Measurements from ENCODE around the gene RUNDC3A.

DNA sequence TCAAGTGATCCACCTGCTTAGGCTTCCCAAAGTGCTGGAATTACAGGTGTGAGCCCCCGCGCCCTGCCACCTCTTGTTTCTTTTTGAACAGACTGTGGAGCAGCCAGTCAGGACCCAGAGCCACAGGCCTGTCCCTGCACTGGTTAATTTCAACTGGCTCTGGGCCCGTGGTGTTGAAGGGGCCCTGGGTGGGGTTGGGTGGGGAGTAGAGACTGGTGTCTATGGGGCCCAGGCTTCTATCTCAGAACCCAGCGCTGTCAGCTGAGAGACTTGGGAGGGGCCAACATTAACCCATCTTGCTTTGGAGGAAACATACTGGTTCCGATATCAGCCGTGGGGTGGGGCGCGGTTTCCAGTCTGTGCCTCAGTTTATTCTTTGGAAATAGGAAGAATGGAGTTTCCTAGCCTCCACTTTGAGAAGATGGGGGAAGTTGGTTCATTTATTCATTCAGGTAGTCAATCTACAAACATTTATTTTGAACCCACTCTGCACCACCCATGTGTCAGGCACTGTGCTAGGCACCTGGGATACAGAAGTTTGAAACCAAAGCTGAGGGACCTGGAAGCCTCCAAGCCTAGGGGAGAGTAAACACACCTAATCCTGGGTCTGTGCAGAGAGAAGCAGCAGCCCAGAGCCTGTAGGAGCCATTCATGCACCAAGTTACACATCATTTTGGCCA is 24.9 kb upstream of the RUNDC3A start:
- TF ChIP-seq REST (tag by site-specific recombination; IDR thresholded peaks at IDR 0.05): no peak
- no peak for TF ChIP-seq ZNF510 (tag by site-specific recombination; IDR thresholded peaks at IDR 0.05; ENCODE audit: insufficient replicate concordance)
- TF ChIP-seq, protein P1, sequence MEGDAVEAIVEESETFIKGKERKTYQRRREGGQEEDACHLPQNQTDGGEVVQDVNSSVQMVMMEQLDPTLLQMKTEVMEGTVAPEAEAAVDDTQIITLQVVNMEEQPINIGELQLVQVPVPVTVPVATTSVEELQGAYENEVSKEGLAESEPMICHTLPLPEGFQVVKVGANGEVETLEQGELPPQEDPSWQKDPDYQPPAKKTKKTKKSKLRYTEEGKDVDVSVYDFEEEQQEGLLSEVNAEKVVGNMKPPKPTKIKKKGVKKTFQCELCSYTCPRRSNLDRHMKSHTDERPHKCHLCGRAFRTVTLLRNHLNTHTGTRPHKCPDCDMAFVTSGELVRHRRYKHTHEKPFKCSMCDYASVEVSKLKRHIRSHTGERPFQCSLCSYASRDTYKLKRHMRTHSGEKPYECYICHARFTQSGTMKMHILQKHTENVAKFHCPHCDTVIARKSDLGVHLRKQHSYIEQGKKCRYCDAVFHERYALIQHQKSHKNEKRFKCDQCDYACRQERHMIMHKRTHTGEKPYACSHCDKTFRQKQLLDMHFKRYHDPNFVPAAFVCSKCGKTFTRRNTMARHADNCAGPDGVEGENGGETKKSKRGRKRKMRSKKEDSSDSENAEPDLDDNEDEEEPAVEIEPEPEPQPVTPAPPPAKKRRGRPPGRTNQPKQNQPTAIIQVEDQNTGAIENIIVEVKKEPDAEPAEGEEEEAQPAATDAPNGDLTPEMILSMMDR (tag by site-specific recombination; IDR thresholded peaks at IDR 0.05): no peak
- TF ChIP-seq ZNF521 (tag by site-specific recombination; IDR thresholded peaks at IDR 0.05): no peak
- no peak for TF ChIP-seq ZNF184 (tag by site-specific recombination; IDR thresholded peaks at IDR 0.05)
- TF ChIP-seq ATF2 (tag by site-specific recombination; IDR thresholded peaks at IDR 0.05; ENCODE audit: low read depth): no peak
- no peak for TF ChIP-seq ZBTB8A (tag by site-specific recombination; IDR thresholded peaks at IDR 0.05)
- TF ChIP-seq ZNF623 (tag by site-specific recombination; IDR thresholded peaks at IDR 0.05): no peak
- no peak for TF ChIP-seq TCF7L2 (IDR thresholded peaks at IDR 0.05; ENCODE audit: borderline replicate concordance, low read depth, low read length)
- no peak for TF ChIP-seq ELK4 (IDR thresholded peaks at IDR 0.05; ENCODE audit: borderline replicate concordance, low read depth, low read length)
- no peak for TF ChIP-seq ZBTB10 (tag by site-specific recombination; IDR thresholded peaks at IDR 0.05)
- TF ChIP-seq GLIS2 (tag by site-specific recombination; IDR thresholded peaks at IDR 0.05): no peak
- TF ChIP-seq ZNF335 (tag by site-specific recombination; conservative IDR thresholded peaks at IDR 0.05): no peak
- no peak for TF ChIP-seq ZNF501 (tag by site-specific recombination; IDR thresholded peaks at IDR 0.05)
